Measurements from ENCODE around the gene SPATA20.

DNA sequence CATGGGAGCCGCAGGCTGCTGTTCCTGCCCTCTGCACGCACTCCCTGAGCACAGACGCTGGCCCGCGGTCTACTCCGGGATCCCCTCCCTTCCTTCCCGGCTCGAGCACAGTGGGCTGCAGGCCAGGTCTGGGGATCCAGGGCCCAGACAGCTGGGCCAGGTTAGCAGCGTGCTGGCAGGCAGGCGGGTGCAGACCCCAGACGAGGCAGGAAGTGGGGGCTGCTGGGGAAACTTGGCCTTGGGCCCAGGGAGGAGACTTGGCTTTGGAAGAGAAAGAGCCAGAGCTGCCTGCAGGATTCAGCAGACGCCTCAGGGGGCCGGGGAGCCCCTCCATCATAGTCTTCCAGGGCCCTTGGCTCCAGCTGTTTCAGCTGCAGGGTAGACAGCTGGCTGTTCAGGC lies 57.5 kb downstream of the SPATA20 start:
- TF ChIP-seq, protein P1, sequence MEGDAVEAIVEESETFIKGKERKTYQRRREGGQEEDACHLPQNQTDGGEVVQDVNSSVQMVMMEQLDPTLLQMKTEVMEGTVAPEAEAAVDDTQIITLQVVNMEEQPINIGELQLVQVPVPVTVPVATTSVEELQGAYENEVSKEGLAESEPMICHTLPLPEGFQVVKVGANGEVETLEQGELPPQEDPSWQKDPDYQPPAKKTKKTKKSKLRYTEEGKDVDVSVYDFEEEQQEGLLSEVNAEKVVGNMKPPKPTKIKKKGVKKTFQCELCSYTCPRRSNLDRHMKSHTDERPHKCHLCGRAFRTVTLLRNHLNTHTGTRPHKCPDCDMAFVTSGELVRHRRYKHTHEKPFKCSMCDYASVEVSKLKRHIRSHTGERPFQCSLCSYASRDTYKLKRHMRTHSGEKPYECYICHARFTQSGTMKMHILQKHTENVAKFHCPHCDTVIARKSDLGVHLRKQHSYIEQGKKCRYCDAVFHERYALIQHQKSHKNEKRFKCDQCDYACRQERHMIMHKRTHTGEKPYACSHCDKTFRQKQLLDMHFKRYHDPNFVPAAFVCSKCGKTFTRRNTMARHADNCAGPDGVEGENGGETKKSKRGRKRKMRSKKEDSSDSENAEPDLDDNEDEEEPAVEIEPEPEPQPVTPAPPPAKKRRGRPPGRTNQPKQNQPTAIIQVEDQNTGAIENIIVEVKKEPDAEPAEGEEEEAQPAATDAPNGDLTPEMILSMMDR (IDR thresholded peaks at IDR 0.05) = no peak
- TF ChIP-seq POLR2A (IDR thresholded peaks at IDR 0.05) = no peak
